Right cardiac atrium (tissue), 5 donors: ENCODE measurements around the gene FGD1. TPM values are rescaled to one million over a fixed set of nuclear protein-coding genes. Genes with fewer than 3 reads are reported as not detected.
A peak's percentile ranks its signal among the peaks of the same experiment; 100 is the strongest.
"Not testable (repeated sequence)": the region's sequence is repeated elsewhere in the genome, so short reads cannot be mapped to it uniquely, and the experiment has no call there.

Experiments
- ATAC-seq, 2 donors: fragments of 200-7000 bp; cut with Tn5 transposase; one replicate each; pipeline versions ENCODE4 v1.8.0 to v1.9.1; 2020; ENCODE audit warnings: moderate library complexity in 2 of 2, mild to moderate bottlenecking in 1 of 2
- DNase-seq, 3 donors: peaks; one replicate each; pipeline ENCODE4 v3.0.0-alpha.2; 2020
- H3K27ac ChIP-seq: one replicate; pipeline ENCODE4 v1.5.1; 2013; ENCODE audit warnings: mild to moderate bottlenecking, low read length, control low read depth, moderate library complexity
- H3K27me3 ChIP-seq: one replicate; pipeline ENCODE4 v1.6.1; 2013; ENCODE audit not compliant: control insufficient read depth, insufficient read depth
- H3K4me1 ChIP-seq: one replicate; pipeline ENCODE4 v1.6.1; 2013; ENCODE audit warnings: low read length; ENCODE audit not compliant: control insufficient read depth, insufficient read depth
- H3K4me3 ChIP-seq: one replicate; pipeline ENCODE4 v1.5.1; 2013; ENCODE audit warnings: low read length, control low read depth
- H3K9me3 ChIP-seq: one replicate; pipeline ENCODE4 v1.6.1; 2013; ENCODE audit warnings: low read length; ENCODE audit not compliant: control insufficient read depth
- WGBS: extraction: QIAGEN DNeasy Blood & Tissue Kit; methylation state at CpG from one replicate; pipeline ENCODE4 v1.1.7; 2013; 5-methylcytosine and 5-hydroxymethylcytosine counted together
- intact Hi-C, 4 donors: fragments of 100-400 bp; cut with DNase I; formaldehyde crosslinking; loops; one replicate each; pipeline versions ENCODE4 v1.11.0 to v1.14.0; 2022 to 2023
- long read RNA-seq, 4 donors: library from polyadenylated mRNA; unstranded; transcript quantifications; one replicate each; pipeline ENCODE4 v2.0.0, GENCODE V29; 2020 to 2021
- polyA plus RNA-seq: library from polyadenylated mRNA; stranded (reverse); fragments of 200-250 nt; gene quantifications from one replicate; pipeline ENCODE4 v1.2.3, GENCODE V29; 2013
- total RNA-seq, 4 donors: library from RNA; stranded (reverse); fragmentation: NEBNext Ultra II Directional; extraction: Animal tissue kit (Norgen Biotek cat#: 25700); gene quantifications; one replicate each; pipeline ENCODE4 v1.2.1, GENCODE V29; 2021
- donor health status: healthy with polysubstance abuse.
- donor health status: DM: no; HTN: yes; CAD: no.
- donor health status: DM: no; HTN: no; CAD: no.
- donor health status: DM: no; HTN: yes; CAD: no; lungs with severe emphysema.
- donor health status: DM: yes; HTN: yes; CAD: no.

Gene FGD1
- total RNA-seq, result 1 to 10 TPM; 6.3 to 6.7 (median 6.5) TPM
- polyA plus RNA-seq, result 5.0 TPM
- long read RNA-seq, donor 1, full-length matches to known transcripts, result 9 of 20 reads
- long read RNA-seq, donor 1, partial matches to known transcripts, result 6 of 20 reads
- long read RNA-seq, donor 1, other reads (novel, unspliced or antisense), result 5 of 20 reads
- long read RNA-seq, donor 2, full-length matches to known transcripts, result 3 of 9 reads
- long read RNA-seq, donor 2, partial matches to known transcripts, result 2 of 9 reads
- long read RNA-seq, donor 2, other reads (novel, unspliced or antisense), result 4 of 9 reads
- long read RNA-seq, donor 3, partial matches to known transcripts, result 8 of 10 reads
- long read RNA-seq, donor 3, other reads (novel, unspliced or antisense), result 2 of 10 reads
- long read RNA-seq, donor 4, full-length matches to known transcripts, result 2 of 5 reads
- long read RNA-seq, donor 4, partial matches to known transcripts, result 3 of 5 reads
- long read RNA-seq, donor 4, other reads (novel, unspliced or antisense), result 0 of 5 reads

- H3K27ac ChIP-seq, result peak within 1 kb of the TSS; percentile 75
- H3K9me3 ChIP-seq, result no peaks in the 10 kb centered on the region
- H3K27me3 ChIP-seq, result no peaks in the 10 kb centered on the region
- WGBS, result under 1% methylated on average over 38 of the region's 51 CpGs
- H3K4me1 ChIP-seq, result peaks cover 4% of the 10 kb centered on the region
- peak; percentile 75 to 91 (median 91) for DNase-seq
- peak; percentile 92 to 93 for ATAC-seq
- intact Hi-C loops, result no loop called here
- peak within 1 kb of the TSS; percentile 96 for H3K4me3 ChIP-seq
Observed at GRCh38 chrX:54495814-54496516, at the start of gene FGD1. FGD1 (minus strand) TSS chrX:54496234; CDS start chrX:54495432, 802 bp downstream.

GRCh38 chrX:54542239-54542638, 46.2 kb upstream of the FGD1 start:
- H3K4me3 ChIP-seq, H3K4me1 ChIP-seq, H3K27ac ChIP-seq, H3K27me3 ChIP-seq, H3K9me3 ChIP-seq, ATAC-seq, intact Hi-C loops, DNase-seq: not testable (repeated sequence)
- 97% methylated on average over 2 of the region's 4 CpGs for WGBS

GRCh38 chrX:54540289-54540688, 44.3 kb upstream of the FGD1 start:
- peaks cover 1% of the 10 kb centered on the region for H3K4me1 ChIP-seq
- H3K27me3 ChIP-seq, result no peaks in the 10 kb centered on the region
- peak overlapping the region; percentile 86 for H3K27ac ChIP-seq
- no peaks in the 10 kb centered on the region for H3K9me3 ChIP-seq
- intact Hi-C loops, result no loop called here
- no peak for DNase-seq
- 41% methylated on average over 4 of the region's 4 CpGs for WGBS
- peak; percentile 65 to 77 for ATAC-seq
- H3K4me3 ChIP-seq, result no peak overlapping the region

- ATAC-seq, result no peak
Observed at GRCh38 chrX:54534271-54534670, 38.2 kb upstream of the FGD1 start.

GRCh38 chrX:54530357-54530900, 34.4 kb upstream of the FGD1 start:
- intact Hi-C loops, result no loop called here
- Histone ChIP-seq H3K4me3 (peak overlapping the region; percentile 80), H3K27ac (peak overlapping the region; percentile 46), H3K9me3 (no peaks in the 10 kb centered on the region), H3K4me1 (no peaks in the 10 kb centered on the region), H3K27me3 (no peaks in the 10 kb centered on the region)
- DNase-seq (no peak), ATAC-seq (peak; percentile 61)
- WGBS, result under 1% methylated on average over 22 of the region's 22 CpGs

More at GRCh38 chrX:54534271-54534670, 38.2 kb upstream of the FGD1 start:
- Histone ChIP-seq H3K4me1 (no peaks in the 10 kb centered on the region), H3K27me3 (no peaks in the 10 kb centered on the region), H3K9me3 (no peaks in the 10 kb centered on the region), H3K4me3 (no peak overlapping the region), H3K27ac (no peak overlapping the region)
- WGBS, result 68% methylated on average over 4 of the region's 4 CpGs
- no peak for DNase-seq
- intact Hi-C loops, result no loop called here

- Histone ChIP-seq H3K27ac (peak within 1 kb of the TSS; percentile 94), H3K4me1 (no peaks in the 10 kb centered on the region), H3K4me3 (peak within 1 kb of the TSS; percentile 80), H3K27me3 (no peaks in the 10 kb centered on the region), H3K9me3 (no peaks in the 10 kb centered on the region)
- intact Hi-C loops, result no loop called here
- WGBS, result 2% methylated on average over 37 of the region's 51 CpGs
- ATAC-seq, result peak; percentile 96
- peak; percentile 90 to 96 (median 96) for DNase-seq
Observed at GRCh38 chrX:54529552-54530356, 33.7 kb upstream of the FGD1 start, which contains the start of gene GNL3L. GNL3L (plus strand) TSS chrX:54530219; CDS start chrX:54532567, 2,348 bp downstream.

- no peak for ATAC-seq
- 40% methylated on average over 3 of the region's 3 CpGs for WGBS
- no peaks in the 10 kb centered on the region for H3K4me1 ChIP-seq
- no peaks in the 10 kb centered on the region for H3K27me3 ChIP-seq
- intact Hi-C loops, result no loop called here
- no peak for DNase-seq
- no peaks in the 10 kb centered on the region for H3K9me3 ChIP-seq
- peak overlapping the region; percentile 59 for H3K4me3 ChIP-seq
- peak overlapping the region; percentile 94 for H3K27ac ChIP-seq
Observed at GRCh38 chrX:54529151-54529550, 33.1 kb upstream of the FGD1 start.

GRCh38 chrX:54509400-54509799, 13.4 kb upstream of the FGD1 start:
- intact Hi-C loops, result no loop called here
- no peak overlapping the region for H3K27ac ChIP-seq
- ATAC-seq, result no peak

GRCh38 chrX:54496936-54497335, 902 bp upstream of the FGD1 start:
- Histone ChIP-seq H3K27ac (no peak overlapping the region), H3K27me3 (no peaks in the 10 kb centered on the region), H3K4me1 (peaks cover 4% of the 10 kb centered on the region), H3K4me3 (no peak overlapping the region), H3K9me3 (no peaks in the 10 kb centered on the region)
- intact Hi-C loops, result no loop called here
- ATAC-seq, result no peak
- DNase-seq, result no peak
- 67% methylated on average over 6 of the region's 6 CpGs for WGBS

More at GRCh38 chrX:54509400-54509799, 13.4 kb upstream of the FGD1 start:
- WGBS, result 25% methylated on average over 4 of the region's 4 CpGs
- H3K27me3 ChIP-seq, result no peaks in the 10 kb centered on the region
- DNase-seq, result no peak
- H3K9me3 ChIP-seq, result no peaks in the 10 kb centered on the region
- no peak overlapping the region for H3K4me3 ChIP-seq
- peaks cover 3% of the 10 kb centered on the region for H3K4me1 ChIP-seq

GRCh38 chrX:54496517-54496852, 451 bp upstream of the FGD1 start:
- no peaks in the 10 kb centered on the region for H3K9me3 ChIP-seq
- peak overlapping the region; percentile 75 for H3K27ac ChIP-seq
- 22% methylated on average over 5 of the region's 5 CpGs for WGBS
- ATAC-seq (peak in 1 of 2 donors; percentile 4), DNase-seq (peak in 1 of 3 donors; percentile 66)
- peak overlapping the region; percentile 96 for H3K4me3 ChIP-seq
- no peaks in the 10 kb centered on the region for H3K27me3 ChIP-seq
- peaks cover 4% of the 10 kb centered on the region for H3K4me1 ChIP-seq
- intact Hi-C loops, result no loop called here
